ENCODE data around the gene NTRK2. TPM values are rescaled to one million over a fixed set of nuclear protein-coding genes. Genes with fewer than 3 reads are reported as not detected.
A peak's percentile ranks its signal among the peaks of the same experiment; 100 is the strongest.

Gene NTRK2
- total RNA-seq, 1 donor from 2014 or later: 1.5 TPM

GRCh38 chr9:84862308-84862707, 192.8 kb downstream of the NTRK2 start:
- H3K36me3 ChIP-seq (ENCODE audit: control insufficient read depth, insufficient read depth, low read length): no peaks in the 10 kb centered on the region
- DNase-seq (ENCODE audit: low read depth): no peak
- no peaks in the 10 kb centered on the region for H3K27me3 ChIP-seq (ENCODE audit: control insufficient read depth, insufficient read depth, low read length)
- H3K4me3 ChIP-seq (ENCODE audit: low read depth, low read length): no peak overlapping the region
- TF ChIP-seq CTCF (IDR thresholded peaks at IDR 0.05; ENCODE audit: insufficient read depth, low read length, poor library complexity, severe bottlenecking): no peak

- DNase-seq (ENCODE audit: low read depth): peak; percentile 38
- no peak for TF ChIP-seq CTCF (IDR thresholded peaks at IDR 0.05; ENCODE audit: insufficient read depth, low read length, poor library complexity, severe bottlenecking)
- H3K4me3 ChIP-seq (ENCODE audit: low read depth, low read length): no peak overlapping the region
- no peaks in the 10 kb centered on the region for H3K36me3 ChIP-seq (ENCODE audit: control insufficient read depth, insufficient read depth, low read length)
- H3K27me3 ChIP-seq (ENCODE audit: control insufficient read depth, insufficient read depth, low read length): no peaks in the 10 kb centered on the region
These were observed 193.3 kb downstream of the NTRK2 start for GRCh38 chr9:84862810-84863287.

- no peak for TF ChIP-seq CTCF (IDR thresholded peaks at IDR 0.05; ENCODE audit: insufficient read depth, low read length, poor library complexity, severe bottlenecking)
- H3K4me3 ChIP-seq (ENCODE audit: low read depth, low read length): no peak overlapping the region
- H3K27me3 ChIP-seq (ENCODE audit: control insufficient read depth, insufficient read depth, low read length): no peaks in the 10 kb centered on the region
- no peak for DNase-seq (ENCODE audit: low read depth)
- H3K36me3 ChIP-seq (ENCODE audit: control insufficient read depth, insufficient read depth, low read length): no peaks in the 10 kb centered on the region
These were observed 193.8 kb downstream of the NTRK2 start for GRCh38 chr9:84863372-84863771.

GRCh38 chr9:84866396-84867175, 197.1 kb downstream of the NTRK2 start:
- no peak for TF ChIP-seq CTCF (IDR thresholded peaks at IDR 0.05; ENCODE audit: insufficient read depth, low read length, poor library complexity, severe bottlenecking)
- H3K36me3 ChIP-seq (ENCODE audit: control insufficient read depth, insufficient read depth, low read length): no peaks in the 10 kb centered on the region
- no peaks in the 10 kb centered on the region for H3K27me3 ChIP-seq (ENCODE audit: control insufficient read depth, insufficient read depth, low read length)
- no peak overlapping the region for H3K4me3 ChIP-seq (ENCODE audit: low read depth, low read length)
- DNase-seq (ENCODE audit: low read depth): no peak

GRCh38 chr9:84867186-84867585, 197.7 kb downstream of the NTRK2 start:
- TF ChIP-seq CTCF (IDR thresholded peaks at IDR 0.05; ENCODE audit: insufficient read depth, low read length, poor library complexity, severe bottlenecking): no peak
- Histone ChIP-seq H3K36me3 (ENCODE audit: control insufficient read depth, insufficient read depth, low read length) (no peaks in the 10 kb centered on the region), H3K4me3 (ENCODE audit: low read depth, low read length) (no peak overlapping the region), H3K27me3 (ENCODE audit: control insufficient read depth, insufficient read depth, low read length) (no peaks in the 10 kb centered on the region)
- no peak for DNase-seq (ENCODE audit: low read depth)

- Histone ChIP-seq H3K4me3 (ENCODE audit: low read depth, low read length) (no peak overlapping the region), H3K36me3 (ENCODE audit: control insufficient read depth, insufficient read depth, low read length) (no peaks in the 10 kb centered on the region), H3K27me3 (ENCODE audit: control insufficient read depth, insufficient read depth, low read length) (no peaks in the 10 kb centered on the region)
- no peak for TF ChIP-seq CTCF (IDR thresholded peaks at IDR 0.05; ENCODE audit: insufficient read depth, low read length, poor library complexity, severe bottlenecking)
- no peak for DNase-seq (ENCODE audit: low read depth)
These were observed 199.6 kb downstream of the NTRK2 start for GRCh38 chr9:84869091-84869490.

All from kidney epithelial cell (primary cell).